IMR-90 (cell line): ENCODE results near the gene SLC19A2. TPM values are rescaled to one million over a fixed set of nuclear protein-coding genes. Genes with fewer than 3 reads are reported as not detected.

Experiments used
- ATAC-seq: fragments of 200-7000 bp; cut with Tn5 transposase; 2 replicates; pipeline ENCODE4 v1.9.1; 2020; ENCODE audit warnings: low read depth, mild to moderate bottlenecking, moderate library complexity
- BruUV-seq: library from RNA; stranded (reverse); fragments of 400-500 nt; replicated peaks from 2 replicates; lab custom pipeline; 2021; lab: Mats Ljungman, UMichigan
- CTCF ChIA-PET: fragments of 300-600 bp; formaldehyde crosslinking; extraction: SDS; loops from one replicate; lab custom pipeline; 2021; ENCODE audit warnings: antibody characterized with exemption; lab: Yijun Ruan, JAX
- POLR2A ChIA-PET: fragments of 300-600 bp; sonication (Branson Sonifier 250); formaldehyde crosslinking; loops from one replicate; lab custom pipeline; 2022; ENCODE audit warnings: antibody characterized with exemption; ENCODE audit not compliant: unreplicated experiment; lab: Charles Lee
- DNase-seq: peaks from one replicate; pipeline ENCODE4 v3.0.0; 2013
- H2AFZ ChIP-seq: replicated peaks from 2 replicates; pipeline ENCODE3; 2013; ENCODE audit warnings: low read length, mild to moderate bottlenecking; ENCODE audit not compliant: poor library complexity
- H2AK5ac ChIP-seq: 2 replicates; pipeline ENCODE4 v1.6.1; 2013; ENCODE audit warnings: low read depth, low read length, inconsistent platforms
- H2AK9ac ChIP-seq: replicated peaks from 2 replicates; pipeline ENCODE3; 2013; ENCODE audit warnings: mild to moderate bottlenecking, low read depth, low read length, moderate library complexity; ENCODE audit not compliant: poor library complexity
- H2BK120ac ChIP-seq: 2 replicates; pipeline ENCODE4 v1.6.1; 2013; ENCODE audit warnings: low read depth, low read length, inconsistent platforms
- H2BK15ac ChIP-seq: 3 replicates; pipeline ENCODE4 v1.6.1; 2013; ENCODE audit warnings: low read depth, low read length, inconsistent platforms
- H2BK20ac ChIP-seq: 2 replicates; pipeline ENCODE4 v1.6.1; 2013; ENCODE audit warnings: low read depth, mild to moderate bottlenecking, inconsistent platforms, low read length, moderate library complexity
- H2BK5ac ChIP-seq: 2 replicates; pipeline ENCODE4 v1.6.1; 2013; ENCODE audit warnings: mild to moderate bottlenecking, low read depth, low read length, inconsistent platforms; ENCODE audit not compliant: poor library complexity, severe bottlenecking
- H3K14ac ChIP-seq: replicated peaks from 2 replicates; pipeline ENCODE4 v1.6.1; 2013; ENCODE audit warnings: low read depth, low read length, inconsistent platforms
- H3K18ac ChIP-seq: 2 replicates; pipeline ENCODE4 v1.6.1; 2013; ENCODE audit warnings: low read depth, low read length, control low read depth
- H3K23ac ChIP-seq: 2 replicates; pipeline ENCODE4 v1.6.1; 2013; ENCODE audit warnings: low read depth, low read length, inconsistent platforms
- H3K27ac ChIP-seq: 2 replicates; pipeline ENCODE4 v1.5.1; 2013; ENCODE audit warnings: mild to moderate bottlenecking, control low read depth, low read length; ENCODE audit not compliant: insufficient read depth
- H3K27me3 ChIP-seq: 2 replicates; pipeline ENCODE4 v1.6.1; 2013; ENCODE audit warnings: low read length; ENCODE audit not compliant: control insufficient read depth, insufficient read depth
- H3K36me3 ChIP-seq: 2 replicates; pipeline ENCODE4 v1.6.1; 2013; ENCODE audit warnings: low read length, mixed read lengths; ENCODE audit not compliant: control insufficient read depth, insufficient read depth
- H3K4ac ChIP-seq: 2 replicates; pipeline ENCODE4 v1.6.1; 2013; ENCODE audit warnings: low read depth, low read length, inconsistent platforms
- H3K4me1 ChIP-seq: 2 replicates; pipeline ENCODE4 v1.6.1; 2013; ENCODE audit warnings: low read length, mixed read lengths; ENCODE audit not compliant: control insufficient read depth, insufficient read depth
- H3K4me2 ChIP-seq: 2 replicates; pipeline ENCODE4 v1.6.1; 2013; ENCODE audit warnings: low read depth, mild to moderate bottlenecking, control low read depth, low read length, moderate library complexity
- H3K4me3 ChIP-seq: 2 replicates; pipeline ENCODE4 v1.5.1; 2013; ENCODE audit warnings: low read depth, mild to moderate bottlenecking, control low read depth, low read length, moderate library complexity; ENCODE audit not compliant: insufficient read depth
- H3K56ac ChIP-seq: 2 replicates; pipeline ENCODE4 v1.6.1; 2013; ENCODE audit warnings: low read length, inconsistent platforms; ENCODE audit not compliant: insufficient read depth; ENCODE audit errors: extremely low read depth
- H3K79me1 ChIP-seq, 2 experiments: 2 replicates each; pipeline ENCODE4 v1.6.1; 2013; ENCODE audit warnings: low read length in 2 of 2, inconsistent platforms in 1 of 2, low read depth in 1 of 2
- H3K9ac ChIP-seq: 2 replicates; pipeline ENCODE4 v1.6.1; 2013; ENCODE audit warnings: low read depth, low read length, control low read depth
- H3K9me1 ChIP-seq: 2 replicates; pipeline ENCODE4 v1.6.1; 2013; ENCODE audit warnings: low read length, inconsistent platforms; ENCODE audit not compliant: insufficient read depth
- H3K9me3 ChIP-seq: 2 replicates; pipeline ENCODE4 v1.6.1; 2013; ENCODE audit warnings: low read length; ENCODE audit not compliant: control insufficient read depth, insufficient read depth
- H4K20me1 ChIP-seq: 2 replicates; pipeline ENCODE4 v1.6.1; 2013; ENCODE audit warnings: low read length, inconsistent platforms; ENCODE audit not compliant: insufficient read depth
- H4K5ac ChIP-seq: 2 replicates; pipeline ENCODE4 v1.6.1; 2013; ENCODE audit warnings: mild to moderate bottlenecking, low read depth, low read length, control low read depth
- H4K8ac ChIP-seq, 2 experiments: 2 replicates each; pipeline ENCODE4 v1.6.1; 2013; ENCODE audit warnings: low read depth in 2 of 2, low read length in 2 of 2, control low read depth in 1 of 2, inconsistent platforms in 1 of 2
- H4K91ac ChIP-seq: 2 replicates; pipeline ENCODE4 v1.6.1; 2013; ENCODE audit warnings: low read depth, low read length, inconsistent platforms; ENCODE audit not compliant: insufficient read depth
- RFX5 ChIP-seq: IDR thresholded peaks from 2 replicates; pipeline ENCODE4 v1.8.0; 2012; ENCODE audit warnings: low read depth, mild to moderate bottlenecking, low read length, moderate library complexity
- SMC3 ChIP-seq: fragments of 150-350 bp; IDR thresholded peaks from 2 replicates; pipeline ENCODE4 v1.6.1; 2016; ENCODE audit warnings: low read depth, mild to moderate bottlenecking, antibody characterized with exemption, low read length, moderate library complexity
- WGBS, 2 experiments: methylation state at CpG; one replicate each; pipeline versions ENCODE4 v1.1.5 to v1.1.7; 2013; ENCODE audit warnings: missing lambda C conversion rate in 2 of 2; ENCODE audit not compliant: insufficient read length in 1 of 2; ENCODE audit errors: extremely low coverage in 2 of 2; 5-methylcytosine and 5-hydroxymethylcytosine counted together
- dilution Hi-C: fragments of 300-500 bp; cut with HindIII; formaldehyde crosslinking; loops from one replicate; pipeline ENCODE4 v1.14.3; 2018; ENCODE audit warnings: low sequenced_read_pairs; ENCODE audit not compliant: unreplicated experiment
- in situ Hi-C: fragments of 300-500 bp; cut with MboI; formaldehyde crosslinking; loops from 3 replicates; pipeline ENCODE4 v1.14.3; 2019; ENCODE audit warnings: low sequenced_read_pairs, inconsistent platforms, mixed read lengths
- intact Hi-C: fragments of 100-400 bp; cut with micrococcal nuclease; formaldehyde crosslinking; loops from 2 replicates; pipeline ENCODE4 v1.10.0; 2022
- polyA plus RNA-seq, 3 experiments: library from polyadenylated mRNA; depleted of rRNA; stranded (reverse); fragments of >200 nt; gene quantifications; 2 replicates each; pipeline ENCODE4 v1.2.3, GENCODE V29; 2012; ENCODE audit warnings: low replicate concordance in 1 of 3
- total RNA-seq: library from RNA; depleted of rRNA; stranded (reverse); fragments of >200 nt; gene quantifications from 2 replicates; pipeline ENCODE4 v1.2.3, GENCODE V29; 2012

SLC19A2 gene
- total and polyA plus RNA-seq, 2 of the 4 experiments (the other 2 are of a cell fraction): 3.6 to 5.2 TPM

DNA sequence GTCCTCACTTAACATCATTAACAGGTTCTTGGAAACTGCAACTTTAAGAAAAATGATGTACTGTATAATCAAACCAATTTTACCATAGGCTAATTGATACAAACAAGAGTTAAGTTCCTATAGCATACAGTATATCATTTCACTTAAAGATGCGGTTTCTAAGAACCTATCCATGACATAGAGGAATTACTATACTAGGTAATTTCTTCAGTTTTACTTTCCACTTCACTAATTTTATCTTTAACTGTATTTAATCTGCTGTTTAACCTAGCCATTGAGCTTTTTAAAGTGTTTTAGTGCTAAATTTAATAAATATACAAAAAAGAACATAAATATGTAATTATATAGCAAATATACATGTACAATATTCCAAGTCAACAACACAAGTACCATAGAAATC, 28.3 kb downstream of the SLC19A2 start:
- in situ Hi-C loops: no loop called here
- Histone ChIP-seq H2BK120ac (no peak overlapping the region), H3K23ac (no peak overlapping the region), H3K9me3 (no peaks in the 10 kb centered on the region), H3K27ac (no peak overlapping the region), H2BK5ac (no peak overlapping the region), H2AK9ac (no peak overlapping the region), H2AFZ (no peak overlapping the region), H3K36me3 (no peaks in the 10 kb centered on the region), H3K9me1 (no peaks in the 10 kb centered on the region), H3K14ac (no peak overlapping the region), H3K4me2 (no peak overlapping the region), H2BK15ac (no peak overlapping the region), H3K4ac (no peak overlapping the region), H4K8ac (no peak overlapping the region), H4K20me1 (no peaks in the 10 kb centered on the region), H3K4me1 (no peaks in the 10 kb centered on the region), H3K79me1 (no peaks in the 10 kb centered on the region), H2AK5ac (no peak overlapping the region), H3K18ac (no peak overlapping the region), H3K27me3 (no peaks in the 10 kb centered on the region), H3K9ac (no peak overlapping the region), H2BK20ac (no peak overlapping the region), H3K56ac (no peak overlapping the region), H3K4me3 (no peak overlapping the region), H4K91ac (no peak overlapping the region), H4K5ac (no peak overlapping the region)
- POLR2A ChIA-PET: no interaction called here
- dilution Hi-C loops: no loop called here
- intact Hi-C loops: no loop called here
- CTCF ChIA-PET: no interaction called here
- ATAC-seq (no peak), DNase-seq (no peak)
- WGBS, 2 experiments: no CpG with 5 or more reads among the region's 1 CpG
- BruUV-seq: no TSS peak
- TF ChIP-seq RFX5 (no peak), SMC3 (no peak)
